ENCODE measurements around the gene SLC25A26. TPM values are rescaled to one million over a fixed set of nuclear protein-coding genes. Genes with fewer than 3 reads are reported as not detected.

Gene SLC25A26
- total RNA-seq, 4 donors from 2014 or later, result 4.2 to 17.3 (median 12.2) TPM

DNA sequence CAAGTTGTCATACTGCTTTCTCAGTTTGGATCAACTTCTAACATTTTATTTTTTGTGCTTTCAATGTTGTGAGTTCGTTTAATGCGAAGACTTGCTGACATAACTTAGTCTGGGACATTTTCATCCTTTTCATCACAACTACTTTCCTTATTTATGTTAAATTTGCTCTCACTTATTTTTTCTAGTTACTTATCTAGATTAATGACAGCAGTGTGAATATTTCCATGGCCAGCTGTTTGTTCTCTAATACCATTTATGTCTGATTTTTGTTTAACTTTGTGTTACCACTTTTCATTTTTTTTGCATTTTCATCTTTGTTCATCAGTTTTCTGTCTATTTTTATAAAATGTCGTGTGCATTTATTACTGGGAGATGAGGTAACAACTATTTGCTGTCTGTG is 6.2 kb downstream of the SLC25A26 start:
- DNase-seq, result no peak

DNA sequence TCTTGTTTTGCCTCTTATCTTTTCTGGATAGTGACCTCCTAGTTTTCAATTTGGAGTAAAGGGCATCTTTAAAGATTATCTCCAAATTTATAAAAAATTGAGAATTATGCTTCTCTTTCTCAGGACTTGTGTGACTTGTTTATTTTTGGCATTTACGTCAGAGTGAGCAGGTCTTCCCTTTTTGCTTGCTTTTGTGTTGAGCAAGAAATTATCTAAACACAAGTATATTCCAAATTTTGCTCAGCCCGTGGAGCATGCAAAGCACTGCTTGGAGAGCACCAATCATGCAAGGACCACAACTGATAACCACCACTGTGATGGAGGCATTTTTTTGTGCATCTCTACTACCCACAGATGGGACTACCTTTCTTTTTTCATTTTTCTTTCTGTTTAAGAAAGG is 7.1 kb downstream of the SLC25A26 start:
- H3K4me1 ChIP-seq, result peaks cover 0 to 4% (median 2%) of the 10 kb centered on the region in 4 donors
- no peak overlapping the region for H3K27ac ChIP-seq
- 54 to 66% methylated on average over 2 of the region's 2 CpGs for WGBS, 2 donors (ENCODE audit: low coverage in 1 of 2)
- in situ Hi-C loops (cut with MboI; ENCODE audit: low pct_ligation_motif_present in 1 of 4, low pct_unique_long_range_greater_than_20kb in 1 of 4, low sequenced_read_pairs in 3 of 4) (no loop called here), intact Hi-C loops (cut with DNase I; ENCODE audit: low total_unique reads) (no loop called here)
- H3K36me3 ChIP-seq, result no peaks in the 10 kb centered on the region
- DNase-seq, result no peak
- H3K4me3 ChIP-seq, result no peak overlapping the region
- no peaks in the 10 kb centered on the region for H3K9me3 ChIP-seq
- TF ChIP-seq EP300 (IDR thresholded peaks at IDR 0.05; ENCODE audit: low read depth), result no peak
- no peak for TF ChIP-seq POLR2AphosphoS5 (IDR thresholded peaks at IDR 0.05)
- TF ChIP-seq, protein P1, sequence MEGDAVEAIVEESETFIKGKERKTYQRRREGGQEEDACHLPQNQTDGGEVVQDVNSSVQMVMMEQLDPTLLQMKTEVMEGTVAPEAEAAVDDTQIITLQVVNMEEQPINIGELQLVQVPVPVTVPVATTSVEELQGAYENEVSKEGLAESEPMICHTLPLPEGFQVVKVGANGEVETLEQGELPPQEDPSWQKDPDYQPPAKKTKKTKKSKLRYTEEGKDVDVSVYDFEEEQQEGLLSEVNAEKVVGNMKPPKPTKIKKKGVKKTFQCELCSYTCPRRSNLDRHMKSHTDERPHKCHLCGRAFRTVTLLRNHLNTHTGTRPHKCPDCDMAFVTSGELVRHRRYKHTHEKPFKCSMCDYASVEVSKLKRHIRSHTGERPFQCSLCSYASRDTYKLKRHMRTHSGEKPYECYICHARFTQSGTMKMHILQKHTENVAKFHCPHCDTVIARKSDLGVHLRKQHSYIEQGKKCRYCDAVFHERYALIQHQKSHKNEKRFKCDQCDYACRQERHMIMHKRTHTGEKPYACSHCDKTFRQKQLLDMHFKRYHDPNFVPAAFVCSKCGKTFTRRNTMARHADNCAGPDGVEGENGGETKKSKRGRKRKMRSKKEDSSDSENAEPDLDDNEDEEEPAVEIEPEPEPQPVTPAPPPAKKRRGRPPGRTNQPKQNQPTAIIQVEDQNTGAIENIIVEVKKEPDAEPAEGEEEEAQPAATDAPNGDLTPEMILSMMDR (IDR thresholded peaks at IDR 0.05), result no peak
- no peak for TF ChIP-seq POLR2A (IDR thresholded peaks at IDR 0.05)
- no peaks in the 10 kb centered on the region for H3K27me3 ChIP-seq

More for the DNA sequence above, 6.2 kb downstream of the SLC25A26 start:
- H3K36me3 ChIP-seq, result no peaks in the 10 kb centered on the region
- H3K4me3 ChIP-seq, result no peak overlapping the region
- no peaks in the 10 kb centered on the region for H3K9me3 ChIP-seq
- in situ Hi-C loops (cut with MboI; ENCODE audit: low pct_ligation_motif_present in 1 of 4, low pct_unique_long_range_greater_than_20kb in 1 of 4, low sequenced_read_pairs in 3 of 4), result no loop called here
- intact Hi-C loops (cut with DNase I; ENCODE audit: low total_unique reads), result no loop called here
- peaks cover 0 to 4% (median 0%) of the 10 kb centered on the region in 4 donors for H3K4me1 ChIP-seq
- H3K27ac ChIP-seq, result no peak overlapping the region
- TF ChIP-seq EP300 (IDR thresholded peaks at IDR 0.05; ENCODE audit: low read depth) (no peak), POLR2A (IDR thresholded peaks at IDR 0.05) (no peak), POLR2AphosphoS5 (IDR thresholded peaks at IDR 0.05) (no peak)
- TF ChIP-seq, protein P1 (IDR thresholded peaks at IDR 0.05), result no peak
- H3K27me3 ChIP-seq, result no peaks in the 10 kb centered on the region
- 57 to 72% methylated on average over 3 of the region's 3 CpGs for WGBS, 2 donors (ENCODE audit: low coverage in 1 of 2)

DNA sequence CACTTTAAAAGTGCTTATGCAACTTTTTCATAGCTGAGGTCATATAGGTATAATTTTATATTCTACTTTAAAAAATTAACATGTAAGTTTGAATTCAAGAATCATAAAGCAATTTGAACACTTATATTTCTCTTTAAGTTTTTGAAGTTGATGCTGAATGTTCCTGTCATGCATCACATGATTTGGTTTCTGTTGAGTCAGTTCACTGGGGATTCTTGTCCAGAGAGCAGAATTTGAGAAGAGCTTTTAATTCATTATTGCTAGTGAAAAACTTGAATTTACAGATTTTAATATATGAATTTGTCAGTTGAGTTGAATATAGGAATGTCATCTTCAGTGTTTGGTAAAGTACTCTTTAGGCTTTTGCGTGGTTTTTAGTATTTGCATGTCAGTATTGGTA is 7.9 kb downstream of the SLC25A26 start:
- H3K9me3 ChIP-seq, result no peaks in the 10 kb centered on the region
- H3K27ac ChIP-seq, result no peak overlapping the region
- WGBS, 2 donors (ENCODE audit: low coverage in 1 of 2), result 91 to 93% methylated on average over 1 of the region's 1 CpG
- no peak for DNase-seq
- H3K4me3 ChIP-seq, result no peak overlapping the region
- TF ChIP-seq POLR2AphosphoS5 (IDR thresholded peaks at IDR 0.05) (no peak), POLR2A (IDR thresholded peaks at IDR 0.05) (no peak), EP300 (IDR thresholded peaks at IDR 0.05; ENCODE audit: low read depth) (no peak)
- TF ChIP-seq, protein P1 (IDR thresholded peaks at IDR 0.05), result no peak
- in situ Hi-C loops (cut with MboI; ENCODE audit: low pct_ligation_motif_present in 1 of 4, low pct_unique_long_range_greater_than_20kb in 1 of 4, low sequenced_read_pairs in 3 of 4), result no loop called here
- H3K36me3 ChIP-seq, result no peaks in the 10 kb centered on the region
- intact Hi-C loops (cut with DNase I; ENCODE audit: low total_unique reads), result no loop called here
- no peaks in the 10 kb centered on the region for H3K27me3 ChIP-seq
- H3K4me1 ChIP-seq, result peaks cover 0 to 6% (median 2%) of the 10 kb centered on the region in 4 donors

DNA sequence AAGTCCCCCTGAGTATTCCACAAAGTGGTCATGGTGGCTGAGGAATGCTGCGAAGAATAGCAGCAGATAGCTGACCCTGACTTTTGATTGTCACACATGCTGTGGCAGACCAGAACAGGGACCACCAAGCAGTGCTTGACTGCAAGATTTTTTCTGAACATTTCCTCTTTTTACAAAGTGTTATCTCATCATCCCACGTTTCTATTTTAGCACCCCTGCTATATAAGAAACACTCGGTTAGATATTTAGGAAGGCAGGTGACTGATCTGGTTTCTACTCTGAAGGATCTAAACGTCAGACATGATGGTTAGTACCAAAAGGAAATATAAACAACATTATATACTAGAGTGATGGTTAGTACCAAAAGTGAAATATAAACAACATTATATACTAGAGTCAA is 9.1 kb downstream of the SLC25A26 start:
- DNase-seq, result no peak
- TF ChIP-seq POLR2A (IDR thresholded peaks at IDR 0.05) (no peak), POLR2AphosphoS5 (IDR thresholded peaks at IDR 0.05) (no peak), EP300 (IDR thresholded peaks at IDR 0.05; ENCODE audit: low read depth) (no peak)

DNA sequence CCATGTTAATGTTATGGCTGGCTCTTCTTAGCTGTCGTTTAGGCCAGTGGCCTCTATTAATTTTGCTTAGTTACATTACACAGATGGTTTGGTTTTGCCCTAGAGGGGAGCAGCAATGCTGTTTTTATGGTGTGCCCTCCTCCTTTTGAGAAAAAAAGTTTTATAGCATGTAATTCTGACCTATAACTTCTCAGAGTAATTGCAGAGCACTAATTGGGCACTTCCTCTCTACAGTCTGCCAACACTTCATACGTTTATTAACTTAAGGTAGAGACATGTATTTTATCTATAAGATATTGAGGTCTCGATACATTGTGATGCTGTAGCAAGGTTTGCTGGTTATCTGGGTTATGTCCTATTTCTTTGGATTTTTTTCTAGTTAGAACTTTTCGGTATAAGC is 12.2 kb downstream of the SLC25A26 start:
- 54 to 69% methylated on average over 3 to 4 of the region's 4 CpGs for WGBS, 2 donors (ENCODE audit: low coverage in 1 of 2)
- H3K27ac ChIP-seq, result no peak overlapping the region
- intact Hi-C loops (cut with DNase I; ENCODE audit: low total_unique reads) (no loop called here), in situ Hi-C loops (cut with MboI; ENCODE audit: low pct_ligation_motif_present in 1 of 4, low pct_unique_long_range_greater_than_20kb in 1 of 4, low sequenced_read_pairs in 3 of 4) (no loop called here)
- H3K4me3 ChIP-seq, result no peak overlapping the region
- H3K36me3 ChIP-seq, result no peaks in the 10 kb centered on the region
- TF ChIP-seq, protein P1 (IDR thresholded peaks at IDR 0.05), result no peak
- TF ChIP-seq POLR2A (IDR thresholded peaks at IDR 0.05) (no peak), POLR2AphosphoS5 (IDR thresholded peaks at IDR 0.05) (no peak), EP300 (IDR thresholded peaks at IDR 0.05; ENCODE audit: low read depth) (no peak)
- no peak for DNase-seq
- H3K27me3 ChIP-seq, result no peaks in the 10 kb centered on the region
- H3K9me3 ChIP-seq, result no peaks in the 10 kb centered on the region
- peaks cover 0 to 6% (median 0%) of the 10 kb centered on the region in 4 donors for H3K4me1 ChIP-seq

More for the DNA sequence above, 9.1 kb downstream of the SLC25A26 start:
- Histone ChIP-seq H3K9me3 (no peaks in the 10 kb centered on the region), H3K4me3 (no peak overlapping the region), H3K4me1 (peaks cover 0 to 6% (median 0%) of the 10 kb centered on the region in 4 donors), H3K27me3 (no peaks in the 10 kb centered on the region), H3K27ac (no peak overlapping the region), H3K36me3 (no peaks in the 10 kb centered on the region)
- in situ Hi-C loops (cut with MboI; ENCODE audit: low pct_ligation_motif_present in 1 of 4, low pct_unique_long_range_greater_than_20kb in 1 of 4, low sequenced_read_pairs in 3 of 4), result no loop called here
- intact Hi-C loops (cut with DNase I; ENCODE audit: low total_unique reads), result no loop called here
- 50 to 62% methylated on average over 3 to 4 of the region's 4 CpGs for WGBS, 2 donors (ENCODE audit: low coverage in 1 of 2)

Measured in transverse colon (tissue), 4 donors.